H1 (cell line): Measurements from ENCODE around the gene SOCS7. TPM values are rescaled to one million over a fixed set of nuclear protein-coding genes. Genes with fewer than 3 reads are reported as not detected.

Experiments
- BRCA1 ChIP-seq: IDR thresholded peaks from 2 replicates; pipeline ENCODE4 v1.6.1; 2012; ENCODE audit warnings: low read depth, low read length, improper control_type of control experiment
- HDAC2 ChIP-seq, 2 experiments: fragments of 300-600 bp in 1 of 2; sonication (generic) in 1 of 2; IDR thresholded peaks; 2 replicates each; pipeline ENCODE4 v1.6.1; 2011 to 2012; ENCODE audit warnings: low read depth in 2 of 2, low read length in 2 of 2, mild to moderate bottlenecking in 2 of 2, moderate library complexity in 2 of 2, borderline replicate concordance in 1 of 2, inconsistent platforms in 1 of 2
- KDM1A ChIP-seq: fragments of 200-600, 300-600 bp; sonication (generic); IDR thresholded peaks from 2 replicates; pipeline ENCODE4 v1.7.1; 2016; ENCODE audit warnings: mild to moderate bottlenecking, low read length, borderline replicate concordance
- MAFK ChIP-seq: IDR thresholded peaks from 2 replicates; pipeline ENCODE4 v1.6.1; 2012; ENCODE audit warnings: low read depth, mild to moderate bottlenecking, improper control_type of control experiment, low read length
- SUZ12 ChIP-seq: fragments of 200-600 bp; sonication (generic); IDR thresholded peaks from 2 replicates; pipeline ENCODE4 v1.6.1; 2012; ENCODE audit warnings: mild to moderate bottlenecking, inconsistent platforms, low read length, moderate library complexity, mixed read lengths
- TAF1 ChIP-seq: IDR thresholded peaks from 2 replicates; pipeline ENCODE4 v1.6.1; 2011; ENCODE audit warnings: mild to moderate bottlenecking, low read depth, low read length
- TCF12 ChIP-seq: IDR thresholded peaks from 2 replicates; pipeline ENCODE4 v1.6.1; 2011; ENCODE audit warnings: low read depth, mild to moderate bottlenecking, low read length
- polyA plus RNA-seq, 7 experiments: library from polyadenylated mRNA; depleted of rRNA in 3 of 7; stranded (reverse) in 5 of 7; unstranded in 2 of 7; fragments of >200 nt in 5 of 7; fragments of 200-250 nt in 2 of 7; gene quantifications; 1 replicate in 5 of 7; 2 replicates in 1 of 7; 4 replicates in 1 of 7; pipeline versions ENCODE4 v1.2.1 to v1.2.3, GENCODE V29; 2011 to 2013; ENCODE audit warnings: missing spikeins in 2 of 7, mixed read lengths in 2 of 7
- total RNA-seq: library from RNA; stranded (reverse); fragmentation: NEBNext Ultra II Directional; extraction: Animal tissue kit (Norgen Biotek cat#: 25700); gene quantifications from 2 replicates; pipeline ENCODE4 v1.2.1, GENCODE V29; 2021

Gene SOCS7
- total and polyA plus RNA-seq, 2 of the 8 experiments (the other 6 are each of a cell fraction or from before 2014, with no cell fraction given) = 13.5 to 26.9 TPM

GRCh38 chr17:38450557-38451029 lies 98.9 kb downstream of the SOCS7 start (continued):
- TF ChIP-seq MAFK (peak; percentile 66; the same call in 1 of the 2 replicates), TAF1 (no peak), KDM1A (peak; percentile 89), HDAC2 (IDR thresholded peaks at IDR 0.05; ENCODE audit: borderline replicate concordance in 1 of 2, low read depth in 2 of 2, low read length in 2 of 2) (peak in 1 of 2 experiments; percentile 41; a peak in 1 of 4 replicates), BRCA1 (no peak), SUZ12 (no peak), TCF12 (no peak)
